Erythroblast (primary cell): ENCODE results near the gene GABRP.

Source experiments
- GATA1 ChIP-seq: IDR thresholded peaks from 2 replicates; pipeline ENCODE4 v1.6.1; 2011; ENCODE audit warnings: low read depth, mild to moderate bottlenecking, control low read depth, low read length, moderate library complexity
- POLR2A ChIP-seq: IDR thresholded peaks from 2 replicates; pipeline ENCODE4 v1.6.1; 2011; ENCODE audit warnings: mild to moderate bottlenecking, low read length

DNA sequence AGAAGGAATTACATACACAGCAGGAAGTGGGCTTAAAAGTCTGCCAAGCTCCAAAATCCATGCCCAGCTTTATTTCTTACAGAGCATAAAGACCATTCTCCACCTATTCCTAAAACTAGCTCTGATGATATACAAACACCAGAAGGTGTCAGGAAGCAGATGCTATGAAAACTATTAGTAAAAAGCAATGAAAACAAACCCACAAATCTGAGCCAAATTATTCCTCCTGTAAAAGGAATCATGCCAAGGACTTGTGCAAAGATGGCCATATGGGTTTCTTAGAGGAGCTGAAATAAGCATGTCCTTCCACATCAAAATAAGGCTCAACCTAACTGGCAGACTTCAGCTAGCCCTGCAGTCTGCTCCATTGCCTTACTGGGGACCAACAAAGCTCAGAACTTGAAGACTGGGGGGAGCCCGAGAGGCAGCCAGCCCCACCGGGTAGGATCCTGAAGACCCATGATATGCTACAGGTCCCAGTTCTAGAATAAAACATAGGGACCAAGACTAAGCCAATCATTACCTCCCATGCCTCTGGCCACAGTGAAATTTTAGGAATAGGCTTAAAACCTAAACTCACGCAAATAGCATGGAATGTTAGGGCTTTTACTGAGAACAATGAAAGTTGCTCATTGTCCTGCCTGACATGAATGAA lies 42.8 kb upstream of the GABRP start:
- TF ChIP-seq POLR2A (no peak), GATA1 (no peak)
